Parathyroid adenoma (tissue), 2 donors: ENCODE data around the gene FYB2.

Source experiments
- H2AFZ ChIP-seq: fragments of 300-600 bp; sonication (generic); one replicate; pipeline ENCODE4 v1.7.0; 2017; ENCODE audit warnings: antibody characterized with exemption, mild to moderate bottlenecking
- H3K27ac ChIP-seq: fragments of 300-600 bp; sonication (generic); one replicate; pipeline ENCODE4 v1.7.0; 2017
- H3K27me3 ChIP-seq: fragments of 300-600 bp; sonication (generic); one replicate; pipeline ENCODE4 v1.7.0; 2017; ENCODE audit warnings: low read length; ENCODE audit not compliant: control insufficient read depth, insufficient read depth
- H3K36me3 ChIP-seq: fragments of 300-600 bp; sonication (generic); one replicate; pipeline ENCODE4 v1.7.0; 2017; ENCODE audit warnings: low read length; ENCODE audit not compliant: control insufficient read depth, insufficient read depth
- H3K4me1 ChIP-seq: fragments of 300-600 bp; sonication (generic); one replicate; pipeline ENCODE4 v1.7.0; 2017; ENCODE audit warnings: control low read depth
- H3K4me2 ChIP-seq: fragments of 300-600 bp; sonication (generic); one replicate; pipeline ENCODE4 v1.7.0; 2017; ENCODE audit warnings: low read length
- H3K4me3 ChIP-seq: fragments of 300-600 bp; sonication (generic); one replicate; pipeline ENCODE4 v1.7.0; 2017; ENCODE audit warnings: low read depth, low read length
- H3K79me2 ChIP-seq: fragments of 300-600 bp; sonication (generic); one replicate; pipeline ENCODE4 v1.7.0; 2017; ENCODE audit warnings: control low read depth
- H3K9ac ChIP-seq: fragments of 300-600 bp; sonication (generic); one replicate; pipeline ENCODE4 v1.7.0; 2017; ENCODE audit warnings: mild to moderate bottlenecking
- H3K9me3 ChIP-seq: fragments of 300-600 bp; sonication (generic); one replicate; pipeline ENCODE4 v1.7.0; 2017; ENCODE audit warnings: low read length; ENCODE audit not compliant: control insufficient read depth
- TF ChIP-seq, protein P1 (sequence below): fragments of 300-600 bp; sonication (generic); IDR thresholded peaks from one replicate; pipeline ENCODE4 v1.7.0; 2017; ENCODE audit warnings: antibody characterized with exemption, mild to moderate bottlenecking
- donor health status: primary hyperparathyroidism.

Gene FYB2

DNA sequence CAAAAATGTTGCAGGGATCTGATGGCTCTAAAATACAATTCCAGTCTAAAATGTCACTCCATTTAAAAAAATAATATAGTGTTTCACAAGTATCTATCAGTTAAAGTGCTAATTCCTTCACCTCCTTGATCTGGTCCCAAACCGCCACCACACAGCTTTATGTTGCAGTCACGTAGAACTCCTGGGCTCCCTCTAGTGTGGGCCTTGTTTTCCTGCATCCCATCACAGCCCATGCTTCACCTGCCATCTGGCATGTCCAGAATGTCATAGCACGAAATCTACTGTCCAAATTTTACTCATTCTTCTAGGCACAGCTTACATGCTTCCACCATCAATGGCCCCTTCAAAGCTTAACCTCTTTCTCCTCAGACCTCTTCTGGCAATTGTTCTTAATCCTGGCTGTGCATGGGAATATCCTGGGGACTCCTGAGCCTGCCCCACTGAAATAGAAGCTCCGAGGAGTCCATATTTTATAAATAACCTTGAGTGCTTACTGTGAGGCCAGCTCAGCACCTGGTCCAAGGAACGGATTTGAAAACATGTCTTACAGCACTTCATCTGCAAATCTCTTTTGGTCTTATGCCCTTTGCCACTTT, 15.5 kb downstream of the FYB2 start:
- Histone ChIP-seq H3K4me2 (no peak overlapping the region), H3K79me2 (no peaks in the 10 kb centered on the region), H3K36me3 (no peaks in the 10 kb centered on the region), H3K9me3 (no peaks in the 10 kb centered on the region), H3K27ac (no peak overlapping the region), H3K4me3 (no peak overlapping the region), H3K27me3 (no peaks in the 10 kb centered on the region), H3K9ac (no peak overlapping the region), H3K4me1 (no peaks in the 10 kb centered on the region), H2AFZ (no peak overlapping the region)
- TF ChIP-seq, protein P1, sequence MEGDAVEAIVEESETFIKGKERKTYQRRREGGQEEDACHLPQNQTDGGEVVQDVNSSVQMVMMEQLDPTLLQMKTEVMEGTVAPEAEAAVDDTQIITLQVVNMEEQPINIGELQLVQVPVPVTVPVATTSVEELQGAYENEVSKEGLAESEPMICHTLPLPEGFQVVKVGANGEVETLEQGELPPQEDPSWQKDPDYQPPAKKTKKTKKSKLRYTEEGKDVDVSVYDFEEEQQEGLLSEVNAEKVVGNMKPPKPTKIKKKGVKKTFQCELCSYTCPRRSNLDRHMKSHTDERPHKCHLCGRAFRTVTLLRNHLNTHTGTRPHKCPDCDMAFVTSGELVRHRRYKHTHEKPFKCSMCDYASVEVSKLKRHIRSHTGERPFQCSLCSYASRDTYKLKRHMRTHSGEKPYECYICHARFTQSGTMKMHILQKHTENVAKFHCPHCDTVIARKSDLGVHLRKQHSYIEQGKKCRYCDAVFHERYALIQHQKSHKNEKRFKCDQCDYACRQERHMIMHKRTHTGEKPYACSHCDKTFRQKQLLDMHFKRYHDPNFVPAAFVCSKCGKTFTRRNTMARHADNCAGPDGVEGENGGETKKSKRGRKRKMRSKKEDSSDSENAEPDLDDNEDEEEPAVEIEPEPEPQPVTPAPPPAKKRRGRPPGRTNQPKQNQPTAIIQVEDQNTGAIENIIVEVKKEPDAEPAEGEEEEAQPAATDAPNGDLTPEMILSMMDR, result peak; percentile 40

DNA sequence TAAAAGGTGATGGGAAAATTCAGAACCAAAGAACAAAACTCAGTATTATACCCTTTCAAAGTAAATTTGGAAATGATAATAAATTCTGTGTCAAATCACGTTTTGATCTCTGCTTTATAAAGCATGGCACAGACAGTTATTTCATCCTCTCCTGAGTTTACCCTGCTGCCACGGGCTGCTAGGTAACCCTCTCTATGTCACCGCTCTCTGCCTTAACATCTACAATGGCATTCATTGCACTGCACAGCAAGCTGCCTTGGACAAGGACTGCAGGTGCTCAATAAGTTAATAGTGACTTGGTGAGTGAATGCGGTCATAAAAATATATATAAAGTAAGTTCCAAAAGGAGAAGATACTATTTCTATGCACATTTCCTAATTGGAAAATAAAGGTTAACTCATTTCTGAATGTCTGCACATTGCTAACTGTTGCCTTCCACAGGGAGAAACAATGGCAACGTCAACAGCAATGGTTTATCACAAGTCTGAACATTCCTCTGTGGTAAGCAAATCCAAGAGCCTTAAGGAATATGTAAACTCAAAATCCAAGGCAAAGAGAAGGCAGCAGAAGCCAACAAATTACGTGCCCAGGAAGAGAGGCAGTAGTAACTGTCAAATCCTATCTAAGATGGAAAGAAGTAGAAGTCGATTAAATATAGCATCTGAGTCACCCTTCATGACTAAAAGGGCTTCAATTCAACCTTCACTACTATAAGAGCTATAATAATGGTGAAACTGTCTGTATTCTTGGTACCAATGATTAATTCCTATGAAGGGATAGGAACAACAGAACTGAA, 19.4 kb downstream of the FYB2 start:
- Histone ChIP-seq H3K4me3 (no peak overlapping the region), H3K27me3 (no peaks in the 10 kb centered on the region), H3K36me3 (no peaks in the 10 kb centered on the region), H3K4me1 (no peaks in the 10 kb centered on the region), H3K27ac (no peak overlapping the region), H2AFZ (no peak overlapping the region), H3K9me3 (no peaks in the 10 kb centered on the region), H3K79me2 (no peaks in the 10 kb centered on the region), H3K4me2 (no peak overlapping the region), H3K9ac (no peak overlapping the region)
- TF ChIP-seq, protein P1, result no peak

DNA sequence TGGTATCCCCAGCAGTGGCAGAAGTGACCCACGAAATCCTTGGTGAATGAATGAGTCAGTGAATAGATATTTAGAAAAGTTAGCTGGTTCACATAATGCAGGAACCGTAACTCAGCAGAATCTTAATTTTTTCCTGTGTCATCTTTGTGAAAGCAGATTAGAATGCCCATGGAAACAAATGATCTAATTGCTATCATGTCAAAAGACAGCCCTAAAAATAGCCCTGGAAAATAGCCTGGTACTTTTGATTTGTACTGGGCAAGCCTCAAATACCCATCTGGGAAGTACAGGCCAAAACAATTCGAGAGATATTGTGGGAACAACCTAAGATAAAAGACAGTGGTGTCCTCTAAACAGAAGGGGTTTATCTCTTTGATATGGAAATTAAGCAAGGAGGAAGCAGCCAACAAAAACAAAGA, 21.1 kb downstream of the FYB2 start:
- no peaks in the 10 kb centered on the region for H3K9me3 ChIP-seq
- H3K4me2 ChIP-seq, result peak overlapping the region; percentile 48

DNA sequence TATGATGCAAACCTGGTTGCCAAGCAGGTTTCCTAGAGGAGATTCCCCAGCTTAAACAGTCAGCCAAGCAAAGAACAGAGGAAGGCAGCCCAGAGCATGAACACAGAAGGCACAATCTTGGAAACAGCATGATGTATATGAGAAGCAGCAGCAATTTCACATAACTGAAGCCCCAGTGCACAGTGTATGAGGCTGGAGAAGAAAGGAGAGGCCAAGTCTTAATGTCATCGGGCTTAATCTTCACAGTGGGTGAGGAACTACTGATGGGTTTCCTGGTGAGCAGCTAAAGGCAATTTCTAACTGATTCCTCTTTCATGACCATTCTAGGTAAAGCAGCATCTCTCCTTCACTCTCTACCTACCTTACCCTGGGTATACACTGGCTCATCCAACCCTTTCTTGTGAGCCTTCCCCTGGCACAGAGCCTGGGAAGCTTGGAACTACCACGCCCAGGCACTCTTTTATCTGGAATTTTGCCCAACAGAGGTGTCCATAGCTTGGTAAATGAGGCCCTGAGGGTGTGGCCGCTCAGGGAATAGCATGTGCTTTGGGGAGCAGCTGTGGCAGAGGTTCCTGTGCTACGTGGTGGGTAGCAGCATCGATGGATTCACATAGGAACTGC, 22.0 kb downstream of the FYB2 start:
- H3K36me3 ChIP-seq, result no peaks in the 10 kb centered on the region
- H3K4me2 ChIP-seq, result peak overlapping the region; percentile 48
- no peaks in the 10 kb centered on the region for H3K27me3 ChIP-seq
- TF ChIP-seq, protein P1, result no peak
- no peak overlapping the region for H3K27ac ChIP-seq
- no peaks in the 10 kb centered on the region for H3K4me1 ChIP-seq
- H2AFZ ChIP-seq, result no peak overlapping the region
- H3K9ac ChIP-seq, result no peak overlapping the region
- no peak overlapping the region for H3K4me3 ChIP-seq
- H3K79me2 ChIP-seq, result no peaks in the 10 kb centered on the region
- no peaks in the 10 kb centered on the region for H3K9me3 ChIP-seq

More for the DNA sequence above, 21.1 kb downstream of the FYB2 start:
- no peak overlapping the region for H3K4me3 ChIP-seq
- H3K79me2 ChIP-seq, result no peaks in the 10 kb centered on the region
- H3K27ac ChIP-seq, result no peak overlapping the region
- TF ChIP-seq, protein P1, result no peak
- no peaks in the 10 kb centered on the region for H3K27me3 ChIP-seq
- H3K36me3 ChIP-seq, result no peaks in the 10 kb centered on the region
- H3K4me1 ChIP-seq, result no peaks in the 10 kb centered on the region
- H3K9ac ChIP-seq, result no peak overlapping the region
- no peak overlapping the region for H2AFZ ChIP-seq
